GM19455 (cell line): ENCODE measurements around the gene RND1.

Experiments
- ATAC-seq: cut with Tn5 transposase; IDR thresholded peaks from one replicate; pipeline ENCODE4 v1.9.1; 2021; ENCODE audit not compliant: unreplicated experiment

Gene RND1

DNA sequence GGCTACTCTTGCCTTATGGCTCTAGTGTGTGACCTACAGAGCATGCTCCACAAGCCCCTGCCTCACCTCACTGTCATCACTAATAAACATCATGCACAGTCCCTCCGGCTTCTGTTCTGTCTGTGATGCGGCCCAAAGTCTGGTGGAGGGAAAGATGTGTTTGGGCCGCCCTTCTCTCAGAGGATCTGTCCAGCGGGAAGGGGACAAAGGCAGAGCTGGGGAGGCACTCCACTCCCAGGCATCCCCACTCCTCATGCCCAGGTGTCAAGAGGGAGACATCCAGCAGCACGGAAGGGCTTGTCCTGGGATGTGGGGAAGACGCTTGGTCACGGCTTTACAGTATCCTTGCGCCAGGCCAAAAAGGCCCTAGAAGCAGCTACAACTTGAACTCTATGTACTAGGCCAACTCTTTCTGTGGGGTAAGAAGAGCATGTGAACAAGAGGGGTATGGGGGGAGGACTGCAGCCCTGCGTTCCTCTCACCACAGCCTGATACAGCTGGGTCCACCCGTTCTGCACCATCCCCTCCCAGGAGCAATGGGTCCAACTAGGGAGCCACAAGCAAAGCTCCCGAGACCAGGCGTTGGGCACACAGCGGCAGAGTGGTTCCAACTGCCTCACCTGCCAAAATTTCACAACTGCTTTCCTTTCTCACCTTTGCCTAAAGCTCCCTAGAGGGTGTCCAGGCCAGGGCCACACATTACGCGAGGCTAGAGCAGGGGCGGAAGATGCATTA is 36.7 kb downstream of the RND1 start:
- ATAC-seq: no peak

GRCh38 chr12:48828293-48828692 is 37.4 kb downstream of the RND1 start:
- ATAC-seq: no peak

DNA sequence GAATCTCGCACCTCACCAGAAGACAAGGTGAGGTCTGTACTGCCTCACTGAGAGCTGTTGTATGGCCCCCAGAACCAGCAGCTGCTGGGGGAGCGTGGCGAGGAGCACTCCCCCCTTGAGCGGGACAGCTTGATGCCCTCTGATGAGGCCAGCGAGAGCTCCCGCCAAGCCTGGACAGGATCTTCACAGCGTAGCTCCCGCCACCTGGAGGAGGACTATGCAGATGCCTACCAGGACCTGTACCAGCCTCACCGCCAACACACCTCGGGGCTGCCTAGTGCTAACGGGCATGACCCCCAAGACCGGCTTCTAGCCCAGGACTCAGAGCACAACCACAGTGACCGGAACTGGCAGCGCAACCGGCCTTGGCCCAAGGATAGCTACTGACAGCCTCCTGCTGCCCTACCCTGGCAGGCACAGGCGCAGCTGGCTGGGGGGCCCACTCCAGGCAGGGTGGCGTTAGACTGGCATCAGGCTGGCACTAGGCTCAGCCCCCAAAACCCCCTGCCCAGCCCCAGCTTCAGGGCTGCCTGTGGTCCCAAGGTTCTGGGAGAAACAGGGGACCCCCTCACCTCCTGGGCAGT is 38.1 kb downstream of the RND1 start:
- no peak for ATAC-seq

GRCh38 chr12:48827026-48827425 is 38.6 kb downstream of the RND1 start:
- ATAC-seq: no peak

- ATAC-seq: no peak
Observed at GRCh38 chr12:48826209-48826855, 39.3 kb downstream of the RND1 start.

DNA sequence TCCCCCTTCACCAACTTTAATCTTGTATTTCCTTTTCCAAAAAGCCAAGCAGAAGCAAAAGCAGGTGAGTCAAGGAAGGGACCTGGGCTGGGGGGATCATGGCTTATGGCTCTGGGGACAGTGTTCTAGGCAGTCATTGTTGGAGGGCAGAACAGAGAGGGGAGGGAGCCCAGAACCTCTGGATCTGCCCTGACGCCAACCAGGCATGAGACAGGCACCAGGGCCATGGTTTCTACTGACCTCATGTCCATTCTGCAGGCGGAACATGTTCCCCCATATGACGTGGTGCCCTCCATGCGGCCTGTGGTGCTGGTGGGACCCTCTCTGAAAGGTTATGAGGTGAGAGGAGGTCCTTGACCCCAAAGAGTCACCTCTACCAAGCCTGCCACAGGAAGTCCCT is 40.8 kb downstream of the RND1 start:
- no peak for ATAC-seq

GRCh38 chr12:48824112-48824511 is 41.6 kb downstream of the RND1 start:
- peak; percentile 58 for ATAC-seq

GRCh38 chr12:48823281-48823680 is 42.4 kb downstream of the RND1 start:
- no peak for ATAC-seq

DNA sequence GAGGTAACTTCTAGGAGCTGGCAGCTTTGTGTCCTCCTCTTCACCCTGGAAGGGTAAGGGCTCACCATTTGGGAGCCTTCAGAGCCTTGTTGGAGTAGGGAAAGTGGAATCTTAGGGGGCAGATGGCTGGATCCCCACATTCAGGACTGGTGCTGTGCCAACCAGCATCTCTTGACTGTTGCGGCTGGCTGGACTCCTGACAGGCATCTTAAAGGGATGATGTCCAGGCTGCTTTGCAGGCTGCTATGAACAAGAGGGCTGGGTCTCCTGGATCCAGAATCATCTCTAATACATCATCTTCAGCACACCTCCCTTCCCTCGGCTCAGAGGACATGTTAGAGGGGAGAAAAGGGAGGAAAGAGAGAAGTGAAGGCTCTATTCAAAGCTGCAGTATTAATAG is 43.0 kb downstream of the RND1 start:
- no peak for ATAC-seq

- no peak for ATAC-seq
Observed at GRCh38 chr12:48822139-48822538, 43.5 kb downstream of the RND1 start.

DNA sequence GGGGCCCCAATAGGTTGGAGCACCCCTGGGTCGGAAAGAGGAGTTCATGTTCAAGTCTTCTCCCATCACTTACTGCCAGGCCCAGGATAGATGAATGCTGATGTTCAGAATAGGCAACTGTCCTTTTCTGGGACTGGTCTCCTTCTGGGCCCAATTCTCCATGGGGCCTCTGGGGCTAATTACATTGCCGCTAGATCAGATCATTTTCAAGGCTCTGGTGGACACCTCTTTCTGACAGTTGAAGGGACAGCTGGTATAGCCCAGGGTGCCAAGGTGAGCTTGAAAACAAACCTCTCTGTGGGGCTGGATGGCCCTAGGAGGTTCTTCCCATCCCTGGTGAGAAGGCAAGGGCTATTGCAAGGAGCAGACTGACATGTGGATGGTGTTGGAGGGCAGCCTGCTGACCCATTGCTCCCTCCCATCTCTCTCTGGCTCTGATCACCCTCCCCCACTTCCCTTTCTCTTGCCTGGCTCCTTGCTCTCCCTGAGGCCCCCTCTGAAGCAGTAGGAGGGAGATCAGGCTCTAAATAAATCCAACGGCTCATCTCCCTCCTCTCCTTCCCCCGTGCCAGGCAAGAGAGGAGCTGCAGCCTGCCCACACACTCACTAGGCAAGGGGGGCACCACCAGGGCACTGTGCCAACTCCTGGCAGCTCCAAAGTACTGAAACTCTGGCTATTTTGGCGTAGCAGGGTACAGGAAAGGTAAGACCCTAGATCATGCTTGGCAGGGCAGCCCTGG is 45.5 kb downstream of the RND1 start:
- ATAC-seq: no peak

DNA sequence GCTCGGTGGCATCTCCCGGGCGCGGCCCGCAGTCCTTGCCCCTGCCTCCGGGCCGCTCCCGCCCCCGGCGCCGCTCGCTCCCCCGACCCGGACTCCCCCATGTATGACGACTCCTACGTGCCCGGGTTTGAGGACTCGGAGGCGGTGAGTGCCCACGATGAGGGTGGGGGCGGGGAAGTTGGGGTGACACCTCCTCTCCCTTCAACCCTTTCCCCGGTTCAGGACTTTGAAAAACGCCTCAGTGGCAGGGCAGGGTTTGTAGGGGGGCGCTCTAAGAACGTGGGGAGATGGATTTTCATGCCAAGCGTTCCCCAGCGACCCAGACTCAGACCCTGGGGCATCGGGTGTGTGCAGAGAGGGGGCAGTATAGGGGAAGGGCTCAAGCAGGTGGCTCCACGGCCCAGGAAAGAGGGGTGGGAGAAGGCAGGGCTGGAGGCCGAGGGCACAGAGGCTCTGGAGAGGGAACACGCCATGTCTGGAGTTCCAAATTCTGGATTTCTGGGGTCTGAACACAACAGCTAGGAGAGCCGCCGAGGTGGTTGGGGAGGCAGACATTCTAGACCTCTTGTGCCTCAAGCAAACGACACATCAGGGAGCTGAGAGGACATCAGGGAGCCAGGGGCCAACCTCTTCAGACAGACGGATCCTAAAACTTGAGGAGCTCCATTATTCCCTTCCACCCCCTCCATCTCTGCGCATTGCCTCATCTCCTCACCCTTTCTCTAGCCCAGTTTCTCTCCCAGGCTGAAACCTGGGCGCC is 46.7 kb downstream of the RND1 start:
- no peak for ATAC-seq

- ATAC-seq: no peak
Observed at GRCh38 chr12:48817873-48818830, 47.5 kb downstream of the RND1 start, which contains the start of gene CACNB3. Gene CACNB3 (plus strand): TSS chr12:48818496. CDS start chr12:48818930, 434 bp downstream.

- no peak for ATAC-seq
Observed at GRCh38 chr12:48816143-48816854, 49.4 kb downstream of the RND1 start.

DNA sequence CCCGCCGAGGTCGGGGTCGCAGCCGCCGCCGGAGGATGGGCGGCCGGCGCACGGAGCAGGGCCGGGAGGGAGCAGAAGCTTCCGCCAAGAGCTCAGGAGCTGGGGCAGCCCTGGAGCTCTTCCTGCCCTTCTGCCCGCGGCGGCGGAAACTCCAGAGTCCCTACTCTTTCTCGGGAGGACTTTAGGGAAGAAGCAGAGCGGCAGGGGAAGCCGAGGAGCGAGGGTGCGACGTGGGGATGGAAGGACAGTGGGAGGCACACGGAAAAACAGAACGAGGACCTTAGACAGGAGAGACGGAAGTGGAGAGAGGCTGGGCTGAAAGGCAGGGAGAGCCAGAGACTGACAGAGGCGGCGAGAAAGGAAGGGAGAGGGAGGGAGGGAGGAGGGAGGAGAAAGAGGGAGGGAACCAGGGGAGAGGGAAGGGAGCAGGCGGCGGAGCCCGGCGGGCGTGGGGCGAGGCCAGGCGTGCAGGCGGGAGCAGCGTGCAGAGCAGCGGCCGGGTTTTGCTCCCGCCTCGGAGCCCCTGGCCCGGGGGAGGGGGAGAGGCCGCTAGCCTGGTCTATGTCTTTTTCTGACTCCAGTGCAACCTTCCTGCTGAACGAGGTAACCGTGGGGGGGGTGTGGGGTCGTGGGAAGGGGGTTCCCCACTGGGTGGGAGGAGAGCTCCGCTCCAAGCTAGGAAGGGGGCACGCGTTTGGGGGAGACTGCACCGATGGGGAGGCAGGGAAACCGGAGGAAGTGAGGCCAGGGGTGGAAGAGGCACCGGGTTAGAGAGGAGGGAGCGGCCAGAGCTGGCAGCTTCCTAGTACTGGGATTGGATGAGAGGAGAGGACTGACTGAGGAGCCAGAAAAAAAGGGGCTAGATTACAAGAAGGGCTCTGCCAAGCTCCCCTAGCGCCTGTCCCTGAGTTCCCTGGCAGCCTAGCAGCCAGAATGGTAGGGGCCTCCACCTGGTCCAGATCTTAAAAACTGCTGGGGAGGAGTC is 50.3 kb downstream of the RND1 start:
- ATAC-seq: peak; percentile 36

GRCh38 chr12:48814262-48815125 is 51.2 kb downstream of the RND1 start:
- ATAC-seq: peak; percentile 73
